RCC 7860 (cell line): Measurements from ENCODE around the gene ALDH16A1.
"Not testable (repeated sequence)": the region's sequence is repeated elsewhere in the genome, so short reads cannot be mapped to it uniquely, and the experiment has no call there.

Source experiments
- DNase-seq: peaks from one replicate; pipeline ENCODE4 v3.0.0-alpha.2; 2015; ENCODE audit warnings: low spot score
- FAIRE-seq: peaks from 2 replicates; lab custom pipeline; 2012; peaks lifted over from hg19 to GRCh38; lab: Jason Lieb, UNC

ALDH16A1 gene

GRCh38 chr19:49461656-49462055 is 8.6 kb downstream of the ALDH16A1 start:
- DNase-seq: no peak
- FAIRE-seq: no peak

- DNase-seq (no peak), FAIRE-seq (no peak)
These were observed 9.5 kb downstream of the ALDH16A1 start for GRCh38 chr19:49462492-49462891.

GRCh38 chr19:49463960-49464740 is 11.1 kb downstream of the ALDH16A1 start:
- DNase-seq (no peak), FAIRE-seq (no peak)

- FAIRE-seq: no peak
- DNase-seq: no peak
These were observed 12.3 kb downstream of the ALDH16A1 start for GRCh38 chr19:49465371-49465770.

- FAIRE-seq (no peak), DNase-seq (no peak)
These were observed 15.2 kb downstream of the ALDH16A1 start for GRCh38 chr19:49468199-49468598.

GRCh38 chr19:49468746-49469447 is 15.9 kb downstream of the ALDH16A1 start:
- no peak for DNase-seq

GRCh38 chr19:49469828-49470614 is 17.0 kb downstream of the ALDH16A1 start:
- FAIRE-seq (no peak), DNase-seq (no peak)

More at GRCh38 chr19:49468746-49469447, 15.9 kb downstream of the ALDH16A1 start:
- no peak for FAIRE-seq

DNA sequence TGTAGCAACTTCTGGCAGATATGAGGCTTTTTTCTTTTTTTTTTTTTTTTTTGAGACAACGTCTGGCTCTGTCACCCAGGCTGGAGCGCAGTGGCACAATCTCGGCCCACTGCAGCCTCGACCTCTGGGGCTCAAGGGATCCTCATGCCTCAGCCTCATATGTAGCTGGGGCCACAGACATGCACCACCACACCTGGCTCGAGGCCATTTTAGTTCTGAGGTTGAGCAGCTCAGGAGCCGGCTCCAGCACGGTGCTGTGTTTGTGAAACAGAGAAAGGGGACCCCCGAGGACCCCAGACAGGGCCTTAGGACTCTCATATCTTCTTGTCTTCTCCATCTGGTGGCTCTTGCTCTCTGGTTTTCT is 17.6 kb downstream of the ALDH16A1 start:
- DNase-seq: no peak
- no peak for FAIRE-seq

DNA sequence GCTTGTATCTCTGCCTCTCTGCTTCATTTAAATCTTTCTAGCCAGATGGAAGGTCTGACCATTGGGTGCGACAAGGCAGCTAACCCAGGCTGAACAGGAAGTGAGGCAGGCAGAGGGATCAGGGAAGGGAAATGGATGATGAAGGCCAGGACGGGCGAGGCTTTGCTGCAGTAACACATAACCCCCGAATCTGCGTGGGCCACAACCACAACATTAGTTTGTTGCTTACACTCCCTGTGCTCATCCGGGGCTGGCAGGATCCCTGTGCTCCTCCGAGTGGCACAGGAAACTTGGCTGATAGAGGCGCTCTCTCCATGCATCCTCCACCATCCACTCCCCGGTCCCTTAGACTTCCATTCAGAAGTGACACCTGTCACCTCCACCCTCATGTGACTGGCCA is 19.9 kb downstream of the ALDH16A1 start:
- FAIRE-seq (no peak), DNase-seq (no peak)

DNA sequence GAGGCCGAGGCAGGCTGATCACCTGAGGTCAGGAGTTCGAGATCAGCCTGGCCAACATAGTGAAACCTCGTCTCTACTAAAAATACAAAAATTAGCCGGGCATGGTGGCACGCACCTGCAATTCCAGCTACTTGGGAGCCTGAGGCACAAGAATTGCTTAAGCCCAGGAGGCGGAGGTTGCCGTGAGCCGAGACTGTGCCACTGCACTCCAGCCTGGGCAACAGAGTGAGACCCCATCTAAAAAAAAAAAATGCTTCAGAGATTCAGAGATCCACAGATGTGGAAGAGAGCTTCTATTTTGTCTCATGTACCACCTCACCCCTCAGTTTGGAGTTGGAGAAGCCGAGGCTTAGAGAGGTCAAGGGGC is 20.5 kb downstream of the ALDH16A1 start:
- FAIRE-seq: not testable (repeated sequence)

GRCh38 chr19:49473868-49474541 is 21.0 kb downstream of the ALDH16A1 start, which contains the start of gene FLT3LG:
TSS of gene FLT3LG (plus strand) at chr19:49474215. CDS start at chr19:49474640, 425 bp downstream.
- no peak for FAIRE-seq

More for the DNA sequence above, 20.5 kb downstream of the ALDH16A1 start:
- not testable (repeated sequence) for DNase-seq

GRCh38 chr19:49474542-49474924 is 21.5 kb downstream of the ALDH16A1 start:
- DNase-seq (no peak), FAIRE-seq (no peak)

More at GRCh38 chr19:49473868-49474541, 21.0 kb downstream of the ALDH16A1 start, which contains the start of gene FLT3LG:
- peak; percentile 39 for DNase-seq

GRCh38 chr19:49475191-49475917 is 22.3 kb downstream of the ALDH16A1 start:
- no peak for DNase-seq
- no peak for FAIRE-seq

DNA sequence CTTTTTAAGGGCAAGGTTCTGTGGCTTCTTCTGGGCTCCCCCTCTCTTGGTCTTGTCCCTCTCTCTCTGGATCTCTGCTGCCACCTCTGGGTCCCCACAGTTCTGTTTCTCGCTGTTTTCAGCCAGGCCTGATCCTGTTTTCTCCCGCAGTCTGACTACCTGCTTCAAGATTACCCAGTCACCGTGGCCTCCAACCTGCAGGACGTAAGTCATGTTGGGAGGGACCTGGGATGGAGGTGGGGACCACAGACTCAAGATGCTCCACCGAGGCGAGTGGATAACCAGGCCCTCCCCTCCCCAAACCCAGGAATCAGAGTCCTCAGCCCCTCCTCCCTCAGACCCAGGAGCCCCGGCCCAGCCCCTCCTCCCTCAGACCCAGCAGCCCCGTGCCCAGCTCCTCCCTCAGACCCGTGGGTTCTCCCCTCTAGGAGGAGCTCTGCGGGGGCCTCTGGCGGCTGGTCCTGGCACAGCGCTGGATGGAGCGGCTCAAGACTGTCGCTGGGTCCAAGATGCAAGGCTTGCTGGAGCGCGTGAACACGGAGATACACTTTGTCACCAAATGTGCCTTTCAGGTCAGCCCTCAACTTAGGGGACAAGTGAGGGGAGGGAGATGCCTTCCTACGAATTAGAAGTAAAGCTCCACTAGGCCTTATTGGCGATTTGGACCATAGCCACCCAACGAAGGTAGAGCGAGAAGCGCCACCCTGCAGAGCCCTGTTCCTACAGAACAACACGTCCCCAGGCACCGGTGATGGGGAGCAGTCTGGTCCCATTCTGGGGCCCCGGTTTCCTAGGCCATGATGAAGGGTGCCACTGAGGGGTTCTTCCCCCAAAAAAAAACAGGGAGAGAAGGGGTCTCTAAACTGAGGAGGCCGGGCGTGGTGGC is 23.2 kb downstream of the ALDH16A1 start:
- DNase-seq (no peak), FAIRE-seq (no peak)

DNA sequence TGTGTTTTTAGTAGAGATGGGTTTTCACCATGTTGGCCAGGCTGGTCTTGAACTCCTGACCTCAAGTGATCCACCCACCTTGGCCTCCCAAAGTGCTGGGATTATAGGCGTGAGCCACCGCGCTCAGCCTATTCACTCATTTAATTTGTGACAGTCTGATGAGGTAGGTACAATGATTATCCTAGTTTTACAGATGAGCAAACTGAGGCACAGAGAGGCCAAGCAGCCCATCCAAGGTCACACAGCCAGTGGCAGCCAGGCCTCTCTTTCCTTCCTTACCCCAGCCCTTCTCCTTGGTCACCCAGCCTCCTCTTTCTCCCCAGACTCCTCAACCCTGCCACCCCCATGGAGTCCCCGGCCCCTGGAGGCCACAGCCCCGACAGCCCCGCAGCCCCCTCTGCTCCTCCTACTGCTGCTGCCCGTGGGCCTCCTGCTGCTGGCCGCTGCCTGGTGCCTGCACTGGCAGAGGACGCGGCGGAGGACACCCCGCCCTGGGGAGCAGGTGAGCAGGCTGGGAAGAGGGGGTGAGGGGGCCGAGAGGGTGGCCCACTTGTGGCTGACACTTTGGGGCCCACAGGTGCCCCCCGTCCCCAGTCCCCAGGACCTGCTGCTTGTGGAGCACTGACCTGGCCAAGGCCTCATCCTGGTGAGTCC is 27.1 kb downstream of the ALDH16A1 start:
- DNase-seq (no peak), FAIRE-seq (no peak)

DNA sequence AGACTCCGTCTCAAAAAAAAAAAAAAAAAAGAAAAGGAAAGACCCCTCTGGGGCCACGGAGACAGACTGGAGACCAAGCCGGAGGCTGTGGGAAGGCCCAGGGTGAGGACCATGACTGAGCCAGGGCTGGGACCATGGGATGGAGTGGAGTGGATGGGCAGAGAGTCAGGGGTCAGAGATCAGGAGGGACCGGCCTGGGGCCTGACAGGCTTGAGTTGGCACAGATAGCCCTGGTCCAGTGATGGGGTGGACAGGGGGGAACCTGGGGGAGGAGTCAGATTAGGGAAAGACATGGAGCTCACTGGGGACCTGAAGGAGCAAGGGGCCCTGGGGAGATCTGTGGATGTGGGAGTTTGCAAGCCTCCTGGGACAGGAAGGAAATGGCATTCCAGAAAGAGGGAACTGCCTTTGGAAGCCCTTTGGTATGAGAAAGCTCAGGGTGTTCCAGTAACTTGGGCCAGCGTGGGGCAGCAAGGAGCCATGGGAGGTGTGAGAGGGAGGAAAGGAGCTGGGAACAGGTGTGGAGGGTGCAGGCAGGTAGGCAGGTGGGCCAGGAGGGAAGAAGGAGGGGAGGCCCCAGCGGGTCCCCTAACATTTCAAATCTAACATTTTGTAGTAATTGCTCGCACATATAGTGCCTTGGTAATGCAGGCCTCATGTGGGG is 28.1 kb downstream of the ALDH16A1 start:
- DNase-seq (no peak), FAIRE-seq (no peak)

GRCh38 chr19:49486232-49486631 is 33.2 kb downstream of the ALDH16A1 start:
- DNase-seq: no peak
- FAIRE-seq: no peak

DNA sequence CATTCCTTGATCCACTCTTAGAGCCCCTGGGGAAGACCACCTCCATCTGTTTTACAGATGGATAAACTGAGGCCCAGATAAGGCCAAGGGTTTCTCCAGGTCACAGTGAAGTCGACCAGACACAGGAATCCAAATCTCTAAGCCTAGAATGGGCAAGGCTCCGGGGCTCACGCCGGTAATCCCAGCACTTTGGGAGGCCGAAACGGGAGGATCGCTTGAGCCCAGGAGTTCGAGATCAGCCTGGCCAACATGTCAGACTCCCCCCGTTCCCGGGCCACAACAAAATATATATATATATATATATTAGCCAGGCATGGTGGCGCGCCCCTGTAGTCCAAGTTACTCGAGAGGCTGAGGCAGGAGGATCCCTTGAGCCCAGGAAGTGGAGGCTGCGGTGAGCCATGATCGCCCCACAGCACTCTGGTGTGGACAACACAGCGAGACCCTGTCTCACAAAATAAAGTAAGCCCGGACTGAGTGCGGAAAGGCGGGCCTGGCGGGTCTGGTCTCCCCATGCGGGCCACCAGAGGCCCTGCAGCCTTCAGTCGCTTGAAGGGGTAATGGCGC is 33.8 kb downstream of the ALDH16A1 start:
- DNase-seq: no peak
- FAIRE-seq: no peak
